ENCODE measurements around the gene JDP2.

- TF ChIP-seq POLR2A (IDR thresholded peaks at IDR 0.05; ENCODE audit: low read length) = no peak
- no peak for TF ChIP-seq GATA1 (IDR thresholded peaks at IDR 0.05; ENCODE audit: low read depth, low read length)
Measured at GRCh38 chr14:75459099-75459741, 31.4 kb downstream of the JDP2 start.

All from erythroblast (primary cell).